Skin epidermis (tissue), 12 donors: ENCODE measurements around the gene DGKG.

Experiments
- H3K27ac ChIP-seq, 21 experiments: fragments of 200-600 bp; sonication (generic) in 11 of 21; one replicate each; pipeline ENCODE4 v1.5.0; 2020; ENCODE audit warnings: mild to moderate bottlenecking in 3 of 21, inconsistent platforms in 2 of 21, moderate library complexity in 2 of 21
- H3K4me3 ChIP-seq, 7 experiments: fragments of 200-600 bp; sonication (generic) in 2 of 7; one replicate each; pipeline ENCODE4 v1.5.0; 2020; ENCODE audit warnings: inconsistent platforms in 2 of 7, mild to moderate bottlenecking in 2 of 7, moderate library complexity in 1 of 7

The DGKG gene

GRCh38 chr3:186361762-186362536 lies at the start of gene DGKG:
Gene DGKG (minus strand): TSS chr3:186362234. CDS start chr3:186320459, 41,775 bp downstream.
- Histone ChIP-seq H3K27ac (peak within 1 kb of the TSS in 3 of 21 experiments; percentile 2 to 15 (median 10)), H3K4me3 (peak within 1 kb of the TSS; percentile 4 to 37 (median 18))

- H3K27ac ChIP-seq = no peak overlapping the region
- no peak overlapping the region for H3K4me3 ChIP-seq
These were observed 49.1 kb upstream of the DGKG start for GRCh38 chr3:186411089-186411488.

GRCh38 chr3:186406669-186407635 lies 44.9 kb upstream of the DGKG start:
- H3K27ac ChIP-seq = no peak overlapping the region
- no peak overlapping the region for H3K4me3 ChIP-seq

DNA sequence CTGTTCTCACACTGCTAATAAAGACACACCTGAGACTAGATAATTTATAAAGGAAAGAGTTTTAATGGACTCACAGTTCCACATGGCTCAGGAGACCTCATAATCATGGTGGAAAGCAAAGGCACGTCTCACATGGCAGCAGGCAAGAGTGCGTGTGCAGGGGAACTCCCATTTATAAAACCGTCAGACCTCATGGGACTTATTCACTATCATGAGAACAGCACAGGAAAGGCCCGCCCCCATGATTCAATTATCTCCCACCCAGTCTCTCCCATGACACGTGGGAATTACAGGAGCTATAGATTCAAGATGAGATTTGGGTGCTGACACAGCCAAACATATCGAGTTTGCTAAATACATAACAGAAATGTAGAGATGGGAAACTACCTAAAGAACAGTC lies 39.5 kb upstream of the DGKG start:
- no peak overlapping the region for H3K4me3 ChIP-seq
- H3K27ac ChIP-seq = no peak overlapping the region

DNA sequence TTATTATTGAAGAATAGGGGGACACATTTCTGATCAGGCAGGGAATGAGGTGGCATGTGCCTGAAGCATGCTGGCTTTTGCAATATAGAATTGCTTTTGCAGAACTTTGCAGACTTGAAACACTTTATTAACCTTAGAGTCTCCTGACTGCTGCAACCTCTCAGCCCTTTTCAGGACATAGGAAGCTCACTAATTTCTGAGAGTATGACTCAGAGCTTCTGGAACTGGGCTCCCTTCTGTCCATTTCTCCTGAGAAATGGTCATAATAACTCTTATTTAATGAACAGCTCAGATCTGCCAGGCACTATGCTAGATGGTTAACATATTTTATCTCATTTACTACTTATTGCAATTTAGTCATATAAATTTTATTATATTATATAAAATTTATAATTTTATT lies 38.6 kb upstream of the DGKG start:
- H3K27ac ChIP-seq = no peak overlapping the region
- no peak overlapping the region for H3K4me3 ChIP-seq

DNA sequence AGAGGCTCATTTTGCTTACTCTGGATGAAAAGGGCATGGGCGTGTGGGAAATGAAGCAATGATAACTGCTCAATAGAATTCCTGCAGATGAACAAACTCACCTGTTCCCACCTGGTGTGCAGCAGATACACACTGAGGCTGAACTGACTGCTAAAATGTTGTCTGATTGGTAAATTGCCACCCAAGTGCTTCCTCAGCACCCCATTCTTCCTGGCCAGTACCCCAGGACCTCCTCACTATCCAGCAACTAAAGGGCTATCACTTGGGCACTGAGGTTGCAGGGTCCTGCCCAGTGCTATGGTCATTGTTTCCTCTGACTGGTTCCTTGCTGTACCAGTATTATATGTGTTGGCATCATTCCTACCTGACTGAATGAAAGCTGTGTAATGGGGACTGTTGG lies 38.0 kb upstream of the DGKG start:
- H3K4me3 ChIP-seq = no peak overlapping the region
- H3K27ac ChIP-seq = no peak overlapping the region

- H3K4me3 ChIP-seq = no peak overlapping the region
- no peak overlapping the region for H3K27ac ChIP-seq
These were observed 32.7 kb upstream of the DGKG start for GRCh38 chr3:186394566-186395217.

- no peak overlapping the region for H3K4me3 ChIP-seq
- H3K27ac ChIP-seq = no peak overlapping the region
These were observed 25.0 kb upstream of the DGKG start for GRCh38 chr3:186386883-186387560.

GRCh38 chr3:186385856-186386602 lies 24.0 kb upstream of the DGKG start:
- Histone ChIP-seq H3K4me3 (no peak overlapping the region), H3K27ac (no peak overlapping the region)

GRCh38 chr3:186383026-186383993 lies 21.3 kb upstream of the DGKG start:
- Histone ChIP-seq H3K27ac (no peak overlapping the region), H3K4me3 (no peak overlapping the region)

DNA sequence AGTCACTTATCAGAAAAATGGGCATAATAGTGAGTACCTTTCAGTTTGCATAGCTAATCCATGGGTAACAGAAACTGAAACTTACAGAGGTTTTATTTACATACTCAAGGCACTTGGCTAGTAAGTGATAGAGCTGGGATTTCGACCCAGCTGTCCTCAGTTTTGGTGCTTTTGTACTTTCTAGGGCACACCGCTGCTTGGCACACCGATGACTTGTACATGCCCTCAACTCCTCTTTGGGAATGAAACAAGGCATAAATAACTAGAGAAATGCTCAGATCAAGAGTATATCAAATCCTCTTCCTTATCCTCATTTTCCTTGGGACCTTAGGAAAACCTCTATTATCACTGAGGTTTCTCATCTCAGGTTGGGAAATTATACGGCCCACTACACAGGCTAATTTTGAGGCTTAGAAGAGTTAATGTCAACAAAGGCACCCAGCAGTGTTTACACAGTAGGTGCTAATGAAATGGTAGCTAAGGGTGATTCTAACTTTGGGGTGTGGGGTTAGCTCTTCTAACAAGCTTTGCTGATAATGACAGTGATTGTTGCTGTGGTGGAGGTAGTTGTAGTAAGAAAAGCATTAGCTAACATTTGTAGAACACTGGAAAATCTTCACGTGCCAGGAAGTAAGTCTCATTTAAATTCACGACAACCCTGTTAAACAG lies 20.3 kb upstream of the DGKG start:
- Histone ChIP-seq H3K4me3 (no peak overlapping the region), H3K27ac (no peak overlapping the region)

DNA sequence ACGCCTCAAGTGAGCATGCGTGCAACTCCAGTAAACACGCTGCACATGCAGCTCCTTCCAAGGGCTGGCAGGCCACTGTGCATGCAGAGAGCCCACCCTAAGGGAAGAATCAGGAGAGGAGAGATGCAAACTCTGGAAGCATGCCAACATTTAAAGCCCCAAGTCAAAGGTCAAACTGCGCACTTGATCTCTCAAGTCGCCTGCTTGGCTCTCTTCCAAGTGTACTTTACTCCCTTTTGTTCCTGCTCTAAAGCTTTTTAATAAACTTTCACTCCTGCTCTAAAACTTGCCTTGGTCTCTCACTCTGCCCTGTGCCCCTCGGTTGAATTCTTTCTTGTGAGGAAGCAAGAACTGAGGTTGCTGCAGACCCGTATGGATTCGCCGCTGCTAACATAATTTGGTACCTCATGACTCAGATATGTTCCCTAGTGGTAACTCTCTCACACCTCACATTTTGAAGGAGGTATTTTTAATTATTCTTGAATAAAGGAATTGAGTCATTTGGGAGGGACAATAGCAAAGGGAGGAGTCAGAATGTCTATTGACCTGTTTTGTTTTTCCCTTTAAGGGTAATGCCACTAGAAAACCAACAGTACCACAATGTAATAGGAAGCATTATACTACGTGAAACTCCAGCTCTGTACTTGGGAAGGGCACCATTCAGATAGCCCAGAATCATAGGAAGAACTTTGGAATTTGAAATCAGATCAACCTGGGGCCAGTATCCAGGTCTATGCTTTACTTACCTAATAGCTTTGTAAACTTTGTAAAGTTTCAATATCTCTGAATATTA lies 19.6 kb upstream of the DGKG start:
- Histone ChIP-seq H3K27ac (no peak overlapping the region), H3K4me3 (no peak overlapping the region)

DNA sequence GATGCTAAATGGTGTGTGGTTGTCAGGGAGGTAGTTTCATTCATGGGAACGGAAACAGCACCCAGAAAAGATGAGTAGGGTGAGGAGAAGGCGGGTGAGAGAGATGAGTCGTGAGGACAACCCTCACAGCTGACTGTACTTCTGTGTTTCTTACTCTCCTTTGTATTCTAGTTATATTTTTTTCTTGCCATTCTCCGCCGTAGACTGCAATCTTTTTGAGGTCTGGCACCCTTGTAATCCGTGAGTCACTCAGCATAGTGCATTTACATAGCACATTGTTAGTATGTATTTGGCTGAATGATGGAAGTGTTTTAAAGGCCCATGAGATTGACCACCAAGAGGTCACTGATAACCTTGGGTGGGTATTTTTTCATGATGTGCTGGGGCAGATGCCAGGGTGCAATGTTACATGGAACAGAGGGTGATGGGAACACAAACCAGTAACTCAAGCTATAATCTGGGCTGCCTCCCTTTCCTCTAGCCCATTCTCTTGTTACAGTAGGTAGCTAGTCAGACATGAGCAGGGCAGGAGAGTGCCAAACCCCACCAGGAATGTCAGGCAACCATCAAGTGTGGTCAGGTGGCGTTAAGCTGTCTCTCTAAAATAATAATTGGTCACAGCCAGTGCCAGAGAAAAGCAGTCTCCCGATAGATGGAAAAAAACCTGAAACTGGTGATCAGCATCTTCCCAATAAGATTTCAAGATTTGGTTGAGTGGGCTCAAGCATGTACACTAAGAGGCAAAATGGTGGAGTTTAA lies 18.8 kb upstream of the DGKG start:
- H3K27ac ChIP-seq = no peak overlapping the region
- H3K4me3 ChIP-seq = no peak overlapping the region

DNA sequence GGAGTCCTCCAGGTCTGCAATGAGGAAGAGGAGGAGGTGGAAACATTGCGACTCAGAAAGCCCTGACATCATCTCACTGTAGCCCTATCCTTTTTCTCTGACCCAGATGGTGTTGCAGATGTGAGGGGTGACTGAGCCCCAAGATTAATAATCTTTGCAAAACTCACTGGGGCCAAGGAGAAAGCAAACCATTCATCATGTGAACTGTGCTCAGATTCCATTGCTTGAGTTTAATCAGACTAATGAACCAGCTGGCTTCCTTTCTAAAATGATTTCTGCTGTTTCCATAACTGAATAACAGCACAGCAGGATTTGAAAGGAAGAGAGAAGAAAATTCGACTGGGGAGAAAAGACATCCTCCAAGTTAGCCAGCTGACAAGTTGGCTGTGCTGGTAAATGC lies 13.4 kb upstream of the DGKG start:
- no peak overlapping the region for H3K4me3 ChIP-seq
- no peak overlapping the region for H3K27ac ChIP-seq

DNA sequence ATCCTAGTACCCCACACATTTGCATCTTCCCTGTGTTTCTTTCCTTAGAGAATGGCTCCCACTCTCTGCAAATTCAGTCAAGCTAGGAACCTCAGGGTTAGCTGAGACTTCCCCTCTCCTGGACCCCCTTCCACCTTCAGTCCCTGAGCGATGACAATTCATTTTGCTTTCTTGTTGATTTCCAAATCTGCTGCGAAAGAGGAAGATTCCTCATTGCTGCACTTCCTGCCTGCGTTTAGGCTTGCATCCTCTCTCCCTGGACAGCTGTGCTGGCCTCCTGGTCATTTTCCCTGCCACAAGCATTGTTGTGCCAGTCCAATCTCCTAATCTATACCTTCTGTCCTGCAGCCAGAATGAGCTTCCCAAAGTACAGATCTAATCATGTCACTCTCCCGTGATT lies 12.3 kb upstream of the DGKG start:
- H3K27ac ChIP-seq = no peak overlapping the region
- H3K4me3 ChIP-seq = no peak overlapping the region

GRCh38 chr3:186369217-186369616 lies 7.2 kb upstream of the DGKG start:
- H3K27ac ChIP-seq = no peak overlapping the region
- no peak overlapping the region for H3K4me3 ChIP-seq
